ENCODE measurements around the gene SETD2.

The SETD2 gene

DNA sequence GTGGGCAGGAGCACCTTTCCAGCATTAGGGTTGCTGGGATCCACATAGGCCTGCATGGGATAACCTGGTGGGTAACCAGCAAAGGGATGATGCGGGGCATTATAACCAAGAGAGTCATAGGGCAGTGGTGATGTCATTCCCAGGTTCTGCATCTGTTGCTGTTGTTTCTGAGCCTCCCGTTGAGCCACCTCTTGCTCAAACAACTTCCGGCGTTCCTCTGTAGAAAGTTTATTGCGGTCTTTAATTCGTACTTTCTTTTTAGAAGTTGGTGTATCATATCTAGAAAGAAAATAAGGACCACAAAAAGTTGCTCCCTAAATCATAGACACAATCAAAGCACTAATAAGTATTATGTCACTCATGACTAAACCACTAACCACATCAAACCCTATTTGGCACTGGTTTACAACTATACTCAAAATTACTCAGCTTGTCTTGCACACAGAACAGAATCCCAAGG lies 106.7 kb downstream of the SETD2 start:
- Histone ChIP-seq H3K4me3 (replicated peaks; ENCODE audit: insufficient read depth, low read length) (no peak overlapping the region), H3K27ac (replicated peaks) (no peak overlapping the region), H3K27me3 (ENCODE audit: insufficient read depth, poor library complexity, severe bottlenecking) (no peaks in the 10 kb centered on the region)
- DNase-seq (ENCODE audit: low read depth in 1 of 2, low spot score in 1 of 2) = no peak
- TF ChIP-seq REST (IDR thresholded peaks at IDR 0.05; ENCODE audit: insufficient replicate concordance, low read depth) (no peak), SPI1 (IDR thresholded peaks at IDR 0.05; ENCODE audit: borderline replicate concordance, low read depth) (no peak), GABPA (IDR thresholded peaks at IDR 0.05; ENCODE audit: low read depth) (no peak), POLR2AphosphoS5 (IDR thresholded peaks at IDR 0.05; ENCODE audit: low read depth) (no peak)
- TF ChIP-seq, protein P1, sequence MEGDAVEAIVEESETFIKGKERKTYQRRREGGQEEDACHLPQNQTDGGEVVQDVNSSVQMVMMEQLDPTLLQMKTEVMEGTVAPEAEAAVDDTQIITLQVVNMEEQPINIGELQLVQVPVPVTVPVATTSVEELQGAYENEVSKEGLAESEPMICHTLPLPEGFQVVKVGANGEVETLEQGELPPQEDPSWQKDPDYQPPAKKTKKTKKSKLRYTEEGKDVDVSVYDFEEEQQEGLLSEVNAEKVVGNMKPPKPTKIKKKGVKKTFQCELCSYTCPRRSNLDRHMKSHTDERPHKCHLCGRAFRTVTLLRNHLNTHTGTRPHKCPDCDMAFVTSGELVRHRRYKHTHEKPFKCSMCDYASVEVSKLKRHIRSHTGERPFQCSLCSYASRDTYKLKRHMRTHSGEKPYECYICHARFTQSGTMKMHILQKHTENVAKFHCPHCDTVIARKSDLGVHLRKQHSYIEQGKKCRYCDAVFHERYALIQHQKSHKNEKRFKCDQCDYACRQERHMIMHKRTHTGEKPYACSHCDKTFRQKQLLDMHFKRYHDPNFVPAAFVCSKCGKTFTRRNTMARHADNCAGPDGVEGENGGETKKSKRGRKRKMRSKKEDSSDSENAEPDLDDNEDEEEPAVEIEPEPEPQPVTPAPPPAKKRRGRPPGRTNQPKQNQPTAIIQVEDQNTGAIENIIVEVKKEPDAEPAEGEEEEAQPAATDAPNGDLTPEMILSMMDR (IDR thresholded peaks at IDR 0.05; ENCODE audit: insufficient read depth, low read length) = no peak

GRCh38 chr3:47056705-47057104 lies 107.2 kb downstream of the SETD2 start:
- TF ChIP-seq GABPA (IDR thresholded peaks at IDR 0.05; ENCODE audit: low read depth) = no peak
- no peak for TF ChIP-seq POLR2AphosphoS5 (IDR thresholded peaks at IDR 0.05; ENCODE audit: low read depth)
- no peak for TF ChIP-seq SPI1 (IDR thresholded peaks at IDR 0.05; ENCODE audit: borderline replicate concordance, low read depth)
- TF ChIP-seq, protein P1 (IDR thresholded peaks at IDR 0.05; ENCODE audit: insufficient read depth, low read length) = no peak
- TF ChIP-seq REST (IDR thresholded peaks at IDR 0.05; ENCODE audit: insufficient replicate concordance, low read depth) = no peak
- DNase-seq (ENCODE audit: low read depth in 1 of 2, low spot score in 1 of 2) = no peak
- Histone ChIP-seq H3K27me3 (ENCODE audit: insufficient read depth, poor library complexity, severe bottlenecking) (no peaks in the 10 kb centered on the region), H3K27ac (replicated peaks) (no peak overlapping the region), H3K4me3 (replicated peaks; ENCODE audit: insufficient read depth, low read length) (no peak overlapping the region)

DNA sequence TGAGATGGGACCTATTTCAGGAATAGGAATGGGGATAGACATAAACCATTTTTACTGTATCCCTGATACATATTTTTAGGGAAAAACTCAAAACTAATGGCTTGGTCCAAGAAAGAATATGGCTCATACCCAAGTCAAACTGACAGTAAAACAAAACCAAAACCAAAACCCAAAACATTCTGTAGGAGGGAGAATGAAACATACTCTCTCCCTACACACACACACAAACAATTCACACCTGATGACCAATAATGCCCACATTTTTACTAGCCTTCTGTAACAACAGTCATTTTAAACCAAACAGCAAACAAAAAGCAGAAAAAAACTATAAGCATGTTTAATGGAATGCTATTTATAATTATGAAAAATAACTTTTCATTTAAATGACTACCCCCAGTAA lies 109.5 kb downstream of the SETD2 start:
- Histone ChIP-seq H3K27ac (replicated peaks) (no peak overlapping the region), H3K4me3 (replicated peaks; ENCODE audit: insufficient read depth, low read length) (no peak overlapping the region), H3K27me3 (ENCODE audit: insufficient read depth, poor library complexity, severe bottlenecking) (no peaks in the 10 kb centered on the region)
- no peak for TF ChIP-seq SPI1 (IDR thresholded peaks at IDR 0.05; ENCODE audit: borderline replicate concordance, low read depth)
- TF ChIP-seq GABPA (IDR thresholded peaks at IDR 0.05; ENCODE audit: low read depth) = no peak
- no peak for TF ChIP-seq POLR2AphosphoS5 (IDR thresholded peaks at IDR 0.05; ENCODE audit: low read depth)
- no peak for DNase-seq (ENCODE audit: low read depth in 1 of 2, low spot score in 1 of 2)

DNA sequence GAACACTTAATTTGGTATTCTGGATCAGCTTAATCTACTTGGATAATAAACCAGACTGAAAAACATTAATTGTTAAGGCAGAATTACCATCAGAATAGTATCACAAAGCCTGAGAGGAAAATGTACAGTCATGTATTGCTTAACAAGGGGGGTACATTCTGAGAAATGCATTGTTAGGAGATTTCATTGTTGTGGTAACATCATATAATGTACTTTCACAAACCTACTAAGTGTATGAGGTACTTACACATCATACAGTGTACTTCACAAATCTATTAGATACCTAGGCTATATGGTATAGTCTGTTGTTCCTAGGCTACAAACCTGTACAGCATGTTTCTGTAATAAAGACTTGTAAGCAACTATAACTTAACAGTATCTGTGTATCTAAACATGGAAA lies 116.2 kb downstream of the SETD2 start:
- no peak for DNase-seq (ENCODE audit: low read depth in 1 of 2, low spot score in 1 of 2)
- Histone ChIP-seq H3K27me3 (ENCODE audit: insufficient read depth, poor library complexity, severe bottlenecking) (no peaks in the 10 kb centered on the region), H3K4me3 (replicated peaks; ENCODE audit: insufficient read depth, low read length) (no peak overlapping the region), H3K27ac (replicated peaks) (no peak overlapping the region)
- TF ChIP-seq REST (IDR thresholded peaks at IDR 0.05; ENCODE audit: insufficient replicate concordance, low read depth) (no peak), SPI1 (IDR thresholded peaks at IDR 0.05; ENCODE audit: borderline replicate concordance, low read depth) (no peak), GABPA (IDR thresholded peaks at IDR 0.05; ENCODE audit: low read depth) (no peak), POLR2AphosphoS5 (IDR thresholded peaks at IDR 0.05; ENCODE audit: low read depth) (no peak)
- TF ChIP-seq, protein P1 (IDR thresholded peaks at IDR 0.05; ENCODE audit: insufficient read depth, low read length) = no peak

Measured in HL-60 (cell line).